ENCODE data around the gene STK11. TPM values are rescaled to one million over a fixed set of nuclear protein-coding genes. Genes with fewer than 3 reads are reported as not detected.
A peak's percentile ranks its signal among the peaks of the same experiment; 100 is the strongest.

STK11 gene
- total RNA-seq, 1 donor from 2014 or later = 67.6 TPM

- ChIA-PET CTCF (interaction anchor here (0.8 to 9.8 kb wide), 2 partner anchors 27 to 408 kb away, joined by 3 to 540 read pairs; partner anchors contain the start of gene ATP5F1D), POLR2A (interaction anchor here (1.5 to 4.0 kb wide), 3 partner anchors 16 to 25 kb away, joined by 33 to 139 read pairs (median 37); no protein-coding TSS in a partner anchor)
- DNase-seq (no peak), ATAC-seq (ENCODE audit: low read depth) (no peak)
- TF ChIP-seq CTCF (IDR thresholded peaks at IDR 0.05) = no peak
- intact Hi-C loops (cut with micrococcal nuclease) = no loop called here
- peaks cover 45% of the 10 kb centered on the region for H3K36me3 Mint-ChIP-seq (ENCODE audit: low read depth)
- H3K27ac Mint-ChIP-seq = peak overlapping the region; percentile 80
- H3K4me3 Mint-ChIP-seq = peak overlapping the region; percentile 86
- H3K4me1 Mint-ChIP-seq = peaks cover 71% of the 10 kb centered on the region
- no peaks in the 10 kb centered on the region for H3K27me3 Mint-ChIP-seq
- no peaks in the 10 kb centered on the region for H3K9me3 Mint-ChIP-seq
These were observed 64.8 kb downstream of the STK11 start for GRCh38 chr19:1270213-1270853.

GRCh38 chr19:1270854-1271527 is 65.4 kb downstream of the STK11 start:
- POLR2A ChIA-PET = interaction anchor here (1.1 to 4.0 kb wide), 3 partner anchors 9 to 29 kb away, joined by 3 to 33 read pairs (median 9); partner anchors contain the start of gene ATP5F1D

GRCh38 chr19:1271528-1272422 is 66.2 kb downstream of the STK11 start:
- POLR2A ChIA-PET = interaction anchor here (0.5 to 4.0 kb wide), 8 partner anchors 10 to 397 kb away, joined by 3 to 33 read pairs (median 4); partner anchors contain the start of gene ATP5F1D
- Mint-ChIP-seq H3K27ac (peak overlapping the region; percentile 80), H3K4me1 (peaks cover 67% of the 10 kb centered on the region), H3K36me3 (ENCODE audit: low read depth) (peaks cover 48% of the 10 kb centered on the region), H3K27me3 (no peaks in the 10 kb centered on the region), H3K9me3 (no peaks in the 10 kb centered on the region), H3K4me3 (peak overlapping the region; percentile 86)
- CTCF ChIA-PET = interaction anchor here (2.9 kb wide), 1 partner anchor 27 kb away, joined by 14 read pairs; no protein-coding TSS in a partner anchor
- no peak for TF ChIP-seq CTCF (IDR thresholded peaks at IDR 0.05)
- no peak for ATAC-seq (ENCODE audit: low read depth)
- intact Hi-C loops (cut with micrococcal nuclease) = no loop called here
- no peak for DNase-seq

More at GRCh38 chr19:1270854-1271527, 65.4 kb downstream of the STK11 start:
- Mint-ChIP-seq H3K36me3 (ENCODE audit: low read depth) (peaks cover 47% of the 10 kb centered on the region), H3K27me3 (no peaks in the 10 kb centered on the region), H3K4me1 (peaks cover 65% of the 10 kb centered on the region), H3K9me3 (no peaks in the 10 kb centered on the region), H3K4me3 (peak overlapping the region; percentile 86), H3K27ac (peak overlapping the region; percentile 80)
- intact Hi-C loops (cut with micrococcal nuclease) = no loop called here
- CTCF ChIA-PET = no interaction called here
- no peak for ATAC-seq (ENCODE audit: low read depth)
- DNase-seq = no peak
- no peak for TF ChIP-seq CTCF (IDR thresholded peaks at IDR 0.05)

GRCh38 chr19:1272423-1273262 is 67.1 kb downstream of the STK11 start:
- H3K27me3 Mint-ChIP-seq = no peaks in the 10 kb centered on the region
- TF ChIP-seq CTCF (IDR thresholded peaks at IDR 0.05) = no peak
- DNase-seq = no peak
- peaks cover 53% of the 10 kb centered on the region for H3K36me3 Mint-ChIP-seq (ENCODE audit: low read depth)
- no peaks in the 10 kb centered on the region for H3K9me3 Mint-ChIP-seq
- no peak overlapping the region for H3K4me3 Mint-ChIP-seq
- no peak for ATAC-seq (ENCODE audit: low read depth)
- peaks cover 65% of the 10 kb centered on the region for H3K4me1 Mint-ChIP-seq
- intact Hi-C loops (cut with micrococcal nuclease) = no loop called here
- peak overlapping the region; percentile 41 for H3K27ac Mint-ChIP-seq
- ChIA-PET CTCF (interaction anchor here (2.9 kb wide), 1 partner anchor 28 kb away, joined by 14 read pairs; no protein-coding TSS in a partner anchor), POLR2A (interaction anchor here (0.5 to 4.0 kb wide), 13 partner anchors 8 to 780 kb away, joined by 3 to 33 read pairs (median 3); partner anchors contain the start of gene ATP5F1D)

Measured in activated B cell treated with CpG ODN at 0.5 μM for 24 hours (primary cell).